Keratinocyte (primary cell): ENCODE measurements around the gene GLYATL1.

Experiments used
- EZH2 ChIP-seq: IDR thresholded peaks from one replicate; pipeline ENCODE4 v1.6.1; 2012; ENCODE audit warnings: inconsistent platforms, mild to moderate bottlenecking, low read length, moderate library complexity
- TF ChIP-seq, protein P1 (sequence below), 3 experiments: IDR thresholded peaks in 1 of 3; conservative IDR thresholded peaks in 1 of 3; optimal IDR thresholded peaks in 1 of 3; 2 replicates in 2 of 3; 3 replicates in 1 of 3; pipeline versions ENCODE3 to v1.5.1; 2011; ENCODE audit warnings: low read length in 3 of 3, mild to moderate bottlenecking in 3 of 3, moderate library complexity in 2 of 3, control low read depth in 1 of 3, inconsistent platforms in 1 of 3; ENCODE audit not compliant: insufficient read depth in 2 of 3; ENCODE audit errors: extremely low read depth in 1 of 3

DNA sequence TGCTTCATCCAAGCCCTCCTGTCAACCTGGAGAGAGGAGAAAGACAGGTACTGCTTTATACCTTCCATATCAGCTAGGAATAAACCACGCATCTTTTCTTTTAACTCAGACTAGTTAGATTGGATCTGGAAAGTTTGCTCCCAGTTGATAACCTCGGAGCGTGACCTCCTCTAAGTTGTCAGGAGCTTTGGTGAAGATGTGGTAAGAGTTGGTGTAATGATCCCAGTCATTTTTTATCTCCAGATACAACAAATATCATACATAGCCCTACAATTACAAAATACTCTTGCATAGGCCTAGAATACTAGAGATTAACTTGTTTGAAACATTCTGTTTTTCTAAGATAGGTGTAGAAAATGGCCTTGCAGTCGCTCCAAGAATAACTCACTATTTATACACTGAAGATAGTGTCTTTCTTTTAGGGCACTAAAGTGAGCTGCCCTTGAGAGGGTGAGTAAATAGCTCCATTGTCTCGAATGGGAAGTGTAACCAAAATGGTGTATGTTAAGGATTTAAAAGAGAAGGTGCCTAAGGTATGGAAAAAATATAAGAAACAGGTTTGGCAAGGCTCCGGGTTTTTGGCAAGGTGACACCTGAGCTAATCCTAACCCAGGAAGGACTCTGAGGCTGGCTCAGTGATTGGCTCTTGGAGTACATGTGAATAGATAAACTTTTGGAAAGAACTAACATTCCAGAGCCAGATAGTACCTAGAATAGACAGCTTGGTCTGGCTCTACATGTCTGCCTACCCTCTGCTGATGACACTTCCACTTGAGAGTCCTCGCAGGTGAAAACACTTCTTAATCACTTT, 59.4 kb downstream of the GLYATL1 start:
- TF ChIP-seq, protein P1, sequence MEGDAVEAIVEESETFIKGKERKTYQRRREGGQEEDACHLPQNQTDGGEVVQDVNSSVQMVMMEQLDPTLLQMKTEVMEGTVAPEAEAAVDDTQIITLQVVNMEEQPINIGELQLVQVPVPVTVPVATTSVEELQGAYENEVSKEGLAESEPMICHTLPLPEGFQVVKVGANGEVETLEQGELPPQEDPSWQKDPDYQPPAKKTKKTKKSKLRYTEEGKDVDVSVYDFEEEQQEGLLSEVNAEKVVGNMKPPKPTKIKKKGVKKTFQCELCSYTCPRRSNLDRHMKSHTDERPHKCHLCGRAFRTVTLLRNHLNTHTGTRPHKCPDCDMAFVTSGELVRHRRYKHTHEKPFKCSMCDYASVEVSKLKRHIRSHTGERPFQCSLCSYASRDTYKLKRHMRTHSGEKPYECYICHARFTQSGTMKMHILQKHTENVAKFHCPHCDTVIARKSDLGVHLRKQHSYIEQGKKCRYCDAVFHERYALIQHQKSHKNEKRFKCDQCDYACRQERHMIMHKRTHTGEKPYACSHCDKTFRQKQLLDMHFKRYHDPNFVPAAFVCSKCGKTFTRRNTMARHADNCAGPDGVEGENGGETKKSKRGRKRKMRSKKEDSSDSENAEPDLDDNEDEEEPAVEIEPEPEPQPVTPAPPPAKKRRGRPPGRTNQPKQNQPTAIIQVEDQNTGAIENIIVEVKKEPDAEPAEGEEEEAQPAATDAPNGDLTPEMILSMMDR (optimal IDR thresholded peaks at IDR 0.05 in 1 of 3, IDR thresholded peaks at IDR 0.05 in 1 of 3, conservative IDR thresholded peaks at IDR 0.05 in 1 of 3; ENCODE audit: extremely low read depth in 1 of 3, insufficient read depth in 2 of 3, low read length in 3 of 3): no peak
- TF ChIP-seq EZH2: no peak
